Pons (tissue), 1 donor: ENCODE data around the gene CX3CR1.
"Not testable (repeated sequence)": the region's sequence is repeated elsewhere in the genome, so short reads cannot be mapped to it uniquely, and the experiment has no call there.

Experiments
- DNase-seq: peaks from one replicate; pipeline ENCODE4 v3.0.0-alpha.2; 2016; ENCODE audit warnings: low spot score

The CX3CR1 gene

DNA sequence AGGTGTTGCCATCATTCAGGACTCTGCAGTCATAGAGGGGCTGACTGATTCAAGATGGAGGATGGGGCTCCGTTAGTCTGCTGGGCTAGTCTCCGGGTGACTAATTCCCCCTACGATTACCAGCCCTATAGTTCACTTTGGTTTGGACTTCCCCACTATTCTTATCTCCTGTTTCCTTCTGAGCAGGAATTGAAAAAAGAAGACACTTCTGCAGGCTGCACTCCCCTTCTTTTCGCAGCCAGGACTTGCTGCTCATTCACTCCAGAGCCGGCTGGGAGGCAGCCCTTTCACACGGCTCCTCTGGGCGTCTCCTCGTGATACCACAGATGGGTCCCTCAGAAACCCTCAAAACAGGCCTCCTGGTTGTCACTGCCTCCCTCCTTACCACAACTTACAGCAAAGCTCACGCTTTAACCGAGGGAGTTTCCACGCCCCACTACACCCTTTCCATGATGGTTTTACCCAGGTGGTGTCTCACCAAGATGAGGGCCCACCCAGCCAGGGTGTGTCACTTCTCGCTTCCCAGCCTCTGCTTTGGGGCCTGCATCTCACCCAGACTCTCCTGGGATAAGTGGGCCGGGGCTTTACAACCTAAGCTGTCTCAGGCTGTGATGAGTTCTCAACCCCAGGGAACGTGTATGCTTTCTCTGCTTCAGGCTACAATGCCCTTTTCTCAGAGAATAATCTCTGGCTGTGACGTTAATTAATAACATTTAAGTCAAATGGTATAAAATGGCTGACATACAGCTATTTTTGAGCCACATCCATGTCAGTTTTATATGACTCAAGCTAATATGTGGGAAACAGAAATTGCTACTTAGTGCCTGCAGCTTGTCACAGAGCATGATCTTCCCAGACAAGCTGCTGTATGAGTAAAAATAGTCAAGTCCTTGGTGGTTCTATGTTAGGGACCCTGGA is 11.9 kb downstream of the CX3CR1 start:
- no peak for DNase-seq

- no peak for DNase-seq
These were observed 15.8 kb downstream of the CX3CR1 start for GRCh38 chr3:39264053-39264452.

DNA sequence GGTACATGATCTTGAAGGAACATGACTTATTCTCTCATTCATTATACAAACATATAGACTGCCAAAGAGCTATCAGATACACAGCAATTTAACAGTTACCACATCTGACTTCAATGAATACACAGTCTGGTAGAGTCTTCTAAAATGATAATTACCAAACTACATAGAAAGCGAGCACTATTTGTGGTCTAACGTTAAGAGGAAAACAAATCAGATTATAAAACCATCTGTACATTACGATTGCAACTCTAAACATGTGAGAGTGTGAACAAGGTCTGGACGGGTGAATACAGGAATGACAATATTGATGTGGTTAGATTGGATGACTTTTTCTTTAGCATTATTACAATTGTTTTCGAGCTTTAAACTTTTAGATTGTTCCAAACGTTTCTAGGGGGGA is 16.3 kb downstream of the CX3CR1 start:
- DNase-seq = no peak

DNA sequence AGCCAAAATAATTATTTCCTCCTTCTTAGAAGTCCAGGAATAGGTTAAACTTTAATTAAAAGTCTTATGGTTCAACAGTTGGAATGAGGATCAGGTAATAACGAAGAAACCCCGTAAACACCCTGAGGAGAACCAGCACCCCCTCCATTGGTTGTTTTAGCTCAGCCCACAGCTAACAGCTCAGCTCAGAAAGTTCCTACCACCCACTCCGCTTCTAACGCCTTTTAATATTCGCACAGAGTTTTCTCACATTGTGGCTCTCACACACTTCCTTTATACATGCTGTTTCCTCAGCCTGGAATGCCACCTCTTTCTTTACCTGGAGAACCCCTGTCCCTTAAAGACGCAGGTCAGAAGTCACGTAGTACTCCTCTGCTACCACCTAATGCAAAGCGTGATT is 17.0 kb downstream of the CX3CR1 start:
- no peak for DNase-seq

GRCh38 chr3:39261726-39262125 is 18.1 kb downstream of the CX3CR1 start:
- no peak for DNase-seq

- peak; percentile 81 for DNase-seq
These were observed 18.9 kb downstream of the CX3CR1 start for GRCh38 chr3:39260957-39261356.

DNA sequence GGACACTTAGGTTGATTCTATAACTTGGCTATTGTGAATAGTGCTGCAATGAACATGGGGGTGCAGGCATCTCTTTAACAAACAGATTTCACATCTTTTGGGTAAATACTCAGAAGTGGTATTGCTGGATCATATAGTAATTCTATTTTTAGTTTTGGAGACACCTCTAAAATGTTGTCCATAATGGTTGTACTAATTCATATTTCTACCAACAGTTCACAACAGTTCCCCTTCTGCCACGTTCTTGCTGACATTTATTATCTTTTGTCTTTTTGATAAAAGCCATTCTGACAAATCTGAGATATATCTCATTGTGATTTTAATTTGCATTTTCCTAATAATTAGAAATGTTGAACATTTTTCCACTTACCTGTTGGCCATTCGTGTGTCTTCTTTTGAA is 19.5 kb downstream of the CX3CR1 start:
- no peak for DNase-seq

- DNase-seq = peak; percentile 82
These were observed 24.1 kb downstream of the CX3CR1 start for GRCh38 chr3:39255503-39256325.

DNA sequence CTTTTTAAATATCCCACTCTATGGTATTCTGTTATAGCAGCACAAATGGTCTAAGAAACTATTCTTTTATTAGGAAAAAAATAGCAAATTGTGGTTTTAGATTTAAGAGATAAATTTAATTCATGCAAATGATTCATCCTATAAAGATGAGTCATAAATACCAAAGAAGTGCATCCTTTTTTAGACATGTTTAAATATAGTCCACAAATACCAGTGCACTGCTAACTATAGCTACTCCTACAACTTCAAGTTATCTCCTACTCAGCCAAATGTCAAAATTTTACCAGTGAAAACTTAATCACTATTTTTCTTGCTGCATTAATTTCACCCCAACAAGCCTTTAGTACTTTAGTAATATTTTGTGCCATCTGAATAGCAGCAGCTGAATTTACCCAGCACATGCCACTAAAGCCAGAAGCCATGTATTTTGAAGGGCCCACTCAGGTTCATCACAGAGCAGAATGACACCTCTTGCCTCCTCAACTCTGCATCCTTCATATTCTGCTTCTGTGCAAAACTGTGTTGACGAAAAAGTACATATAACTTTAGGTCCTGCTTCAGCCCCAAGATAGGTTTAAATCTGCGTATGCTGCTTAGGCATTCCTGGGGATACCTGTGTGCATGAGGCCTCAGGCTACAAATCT is 24.9 kb downstream of the CX3CR1 start:
- no peak for DNase-seq

GRCh38 chr3:39251576-39251975 is 28.3 kb downstream of the CX3CR1 start:
- no peak for DNase-seq

DNA sequence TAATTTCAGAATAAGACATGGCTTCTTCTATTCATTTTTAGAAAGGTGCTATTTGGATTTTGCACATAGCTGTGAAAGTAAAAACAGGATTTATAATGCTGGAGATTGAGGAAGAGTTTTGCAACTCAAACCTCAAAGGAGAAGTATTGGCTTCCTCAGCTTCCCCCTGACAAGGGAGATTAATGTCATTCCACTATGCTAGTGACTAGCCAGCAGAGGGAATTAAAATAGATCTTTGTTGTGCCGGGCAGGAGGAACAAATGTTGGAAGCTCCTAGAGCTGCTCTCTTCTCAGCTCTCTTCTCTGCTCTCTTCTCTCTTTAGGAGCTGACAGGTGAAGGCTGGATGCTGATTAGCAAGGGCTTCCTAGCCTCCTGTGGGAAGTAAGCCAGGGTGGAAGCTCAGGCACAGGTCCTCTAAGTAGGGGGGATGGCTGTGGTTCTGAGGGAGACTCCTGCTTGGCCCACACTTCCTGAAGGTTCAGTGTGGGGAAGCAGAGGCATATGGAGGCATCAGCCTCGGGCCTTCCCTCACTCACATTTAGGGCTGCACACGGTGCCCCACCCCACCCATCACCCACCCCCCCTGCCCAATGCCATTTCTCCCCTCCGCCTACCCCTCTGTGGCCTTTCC is 29.6 kb downstream of the CX3CR1 start:
- peak; percentile 84 for DNase-seq

DNA sequence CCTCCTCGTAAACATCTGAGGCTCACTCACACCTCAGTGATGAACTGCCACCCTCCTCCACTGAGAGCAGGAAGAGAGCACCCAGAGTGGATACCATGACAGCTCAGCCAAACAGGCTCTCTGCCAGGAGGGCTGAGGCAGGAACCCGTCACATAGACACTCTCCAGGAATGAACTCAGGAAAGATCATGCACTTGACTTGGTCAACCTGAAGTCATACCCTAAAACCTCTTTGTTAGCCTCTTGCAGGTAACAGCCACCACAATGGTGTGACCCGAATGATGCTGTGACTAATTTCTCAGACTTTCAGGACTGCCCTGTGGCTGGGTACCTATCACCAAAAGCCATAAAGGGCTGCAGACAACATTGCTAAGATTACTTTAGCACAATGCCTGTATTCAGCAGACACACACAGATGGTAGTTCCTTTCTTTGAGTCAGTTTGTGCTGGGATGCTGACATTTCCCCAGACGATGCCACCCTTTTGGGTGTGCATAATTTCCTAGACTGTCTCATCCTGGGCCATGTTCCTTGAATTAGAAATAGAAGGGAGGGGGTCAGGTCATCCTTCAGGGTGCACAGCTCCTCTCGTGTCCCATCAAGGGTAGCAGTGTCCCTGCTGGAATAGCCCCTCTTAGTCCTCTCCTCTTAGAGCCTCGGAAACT is 30.3 kb downstream of the CX3CR1 start:
- DNase-seq = no peak

GRCh38 chr3:39241561-39241960 is 38.3 kb downstream of the CX3CR1 start:
- DNase-seq = peak; percentile 24

GRCh38 chr3:39237027-39237426 is 42.8 kb downstream of the CX3CR1 start:
- no peak for DNase-seq

DNA sequence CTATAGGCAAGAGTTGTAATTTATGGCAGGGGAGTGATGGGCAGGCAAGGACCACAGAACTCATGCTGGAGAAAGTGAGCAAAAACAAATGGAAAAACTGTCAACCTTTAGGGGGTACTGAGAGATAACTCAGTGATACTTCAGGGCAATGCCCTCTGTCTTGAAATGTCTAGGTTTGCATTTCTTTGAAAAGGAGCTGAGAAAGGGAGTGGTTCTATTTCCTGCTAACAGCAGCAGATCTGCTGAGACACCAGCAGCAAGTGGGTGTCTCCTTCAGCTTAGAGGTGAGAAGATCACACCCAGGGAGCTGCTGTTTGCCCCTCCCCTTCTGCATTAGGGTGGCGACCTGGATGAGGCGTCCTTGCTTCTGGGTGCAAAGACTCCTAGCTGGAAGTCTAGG is 45.2 kb downstream of the CX3CR1 start:
- peak; percentile 22 for DNase-seq

- peak; percentile 28 for DNase-seq
These were observed 47.0 kb downstream of the CX3CR1 start for GRCh38 chr3:39232859-39233258.

DNA sequence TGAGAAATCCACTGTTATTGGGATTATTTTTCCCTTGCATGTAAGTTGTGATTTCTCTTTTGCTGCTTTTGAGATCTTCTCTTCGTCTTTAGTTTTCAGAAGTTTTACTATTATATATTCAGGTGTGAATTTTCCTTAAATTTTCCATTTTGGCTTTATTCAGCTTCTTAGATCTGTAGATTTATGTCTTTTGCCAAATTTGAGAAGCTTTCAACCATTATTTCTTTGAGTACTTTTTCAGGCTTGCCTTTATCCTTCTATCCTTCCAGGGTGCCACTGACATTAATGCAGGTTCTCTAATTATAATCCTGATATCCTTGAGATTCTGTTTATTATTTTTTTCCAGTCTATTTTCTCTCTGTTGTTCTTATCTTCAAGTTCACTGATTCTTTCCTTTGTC is 49.4 kb downstream of the CX3CR1 start:
- no peak for DNase-seq

- DNase-seq = no peak
These were observed 51.3 kb downstream of the CX3CR1 start for GRCh38 chr3:39228496-39228895.

- not testable (repeated sequence) for DNase-seq
These were observed 52.2 kb downstream of the CX3CR1 start for GRCh38 chr3:39227596-39227995.

- DNase-seq = no peak
These were observed 53.6 kb downstream of the CX3CR1 start for GRCh38 chr3:39226106-39226741.

GRCh38 chr3:39224288-39224687 is 55.5 kb downstream of the CX3CR1 start:
- DNase-seq = no peak
